GM21786 (cell line): ENCODE results near the gene RSBN1L.

Source experiments
- ATAC-seq: cut with Tn5 transposase; IDR thresholded peaks from one replicate; pipeline ENCODE4 v1.9.1; 2021; ENCODE audit not compliant: unreplicated experiment

Gene RSBN1L

DNA sequence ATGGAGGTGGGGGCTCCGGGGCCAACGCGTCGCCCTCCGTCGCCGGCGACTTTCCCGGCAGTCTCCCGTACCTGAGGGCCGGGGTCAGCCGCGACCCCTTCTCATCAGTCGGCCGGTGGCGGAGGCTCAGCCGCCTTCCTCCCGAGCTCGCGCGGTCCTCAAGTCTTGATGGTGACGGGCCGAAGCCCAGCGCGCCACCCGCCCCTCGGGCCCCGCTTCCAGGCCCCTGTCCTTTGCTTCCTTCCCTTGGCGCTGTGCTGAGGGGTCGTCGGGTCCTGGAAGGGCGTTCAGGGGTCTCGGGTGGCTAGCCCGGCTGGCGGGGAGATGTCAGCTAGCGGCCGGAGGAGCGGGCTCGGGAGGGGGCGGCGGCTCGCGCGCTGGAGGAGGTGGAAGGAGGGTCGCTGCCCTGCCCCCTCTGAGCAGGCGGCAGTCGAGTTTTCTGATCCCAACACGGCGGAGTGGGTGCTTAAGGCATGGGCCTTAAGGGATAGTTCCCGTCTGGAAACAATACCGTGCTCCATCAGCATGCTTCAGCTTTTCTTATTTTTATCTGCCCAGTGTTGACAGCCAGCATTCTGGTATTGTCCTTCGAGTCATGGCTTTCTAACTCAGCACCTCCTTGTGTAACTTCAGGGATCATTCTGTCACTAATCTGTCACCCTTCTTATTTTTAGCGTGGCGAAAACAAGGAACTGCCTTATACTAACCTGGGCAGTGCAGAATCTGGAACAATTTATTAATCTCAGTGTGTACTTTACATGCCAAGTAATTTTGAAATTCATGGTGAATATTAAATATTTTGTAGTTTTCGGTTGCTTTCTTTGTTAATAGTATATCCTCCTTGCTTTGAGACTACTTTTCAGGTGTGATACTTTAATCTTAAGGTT, 103.1 kb downstream of the RSBN1L start:
- ATAC-seq: no peak

DNA sequence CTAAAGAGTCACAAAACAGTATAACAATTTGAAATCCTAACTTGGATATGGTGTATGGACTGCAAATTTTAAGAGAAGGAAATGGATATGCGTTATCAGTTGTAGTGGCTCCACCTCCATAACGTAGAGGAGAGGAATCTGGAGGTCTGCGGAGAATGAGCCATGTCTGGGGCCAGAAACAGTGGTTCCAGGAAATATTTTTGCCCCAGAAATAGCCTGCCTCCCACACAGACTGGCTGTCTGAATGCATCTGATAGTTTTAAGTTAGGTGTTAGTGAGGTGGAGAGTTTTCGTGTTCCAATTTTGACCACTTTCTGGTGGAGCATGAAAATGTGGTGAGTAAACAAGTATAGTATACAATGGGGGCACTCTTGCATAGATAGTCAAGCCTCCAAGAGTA, 103.9 kb downstream of the RSBN1L start:
- ATAC-seq: no peak

DNA sequence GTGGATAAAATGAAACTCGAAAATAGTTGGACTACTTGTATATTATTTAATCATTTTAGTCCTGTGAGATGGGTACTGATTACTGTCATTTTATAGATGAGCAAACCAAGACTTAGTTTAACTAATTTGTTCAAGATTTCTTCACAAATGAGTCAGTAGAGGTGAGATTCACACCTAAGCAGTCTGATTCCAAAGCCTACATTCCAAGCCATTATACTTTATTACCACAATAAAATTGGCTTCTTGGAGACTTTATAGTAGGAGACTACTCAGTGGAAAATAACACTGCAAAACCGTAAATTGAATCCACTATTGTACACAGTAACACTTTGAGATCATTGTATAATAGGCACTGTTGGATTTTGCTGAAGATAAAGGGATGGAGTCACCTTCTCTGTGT, 104.5 kb downstream of the RSBN1L start:
- no peak for ATAC-seq

DNA sequence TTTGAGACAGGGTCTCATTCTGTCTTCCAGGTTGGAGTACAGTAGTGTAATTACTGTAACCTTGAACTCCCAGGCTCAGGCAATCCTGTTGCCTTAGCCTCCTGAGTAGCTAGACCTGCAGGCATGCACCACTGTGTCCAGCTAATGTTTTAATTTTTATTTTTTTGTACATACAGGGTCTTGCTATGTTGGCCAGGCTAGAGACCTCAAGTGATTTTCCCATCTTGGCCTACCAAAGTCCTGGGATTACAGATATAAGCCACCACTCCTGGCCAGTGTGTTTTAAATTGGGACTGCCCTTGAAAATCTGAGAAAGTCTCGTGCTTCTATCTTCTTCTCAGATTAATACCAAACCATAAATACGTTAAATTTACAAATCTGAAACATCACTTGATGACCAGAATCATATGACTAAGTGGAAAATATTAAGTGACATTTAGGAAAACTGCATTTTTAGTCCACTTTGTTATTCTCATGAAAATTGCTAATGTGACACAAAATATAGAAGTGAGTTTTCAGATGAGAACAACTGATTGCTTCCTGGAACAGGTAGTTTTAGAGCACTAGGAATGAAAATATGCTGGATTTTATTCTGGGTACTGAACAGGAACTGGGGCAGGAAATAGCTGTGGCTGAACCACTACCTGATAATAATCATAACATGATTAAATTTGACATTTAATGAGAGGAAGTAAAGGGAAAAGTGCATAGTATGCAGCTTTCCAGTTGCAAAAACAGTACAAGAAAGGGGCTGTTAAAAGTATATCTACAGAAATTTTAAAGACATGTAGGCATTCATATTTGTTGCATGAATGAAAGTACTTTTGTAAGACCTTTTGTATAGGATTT, 106.5 kb downstream of the RSBN1L start:
- ATAC-seq: no peak

DNA sequence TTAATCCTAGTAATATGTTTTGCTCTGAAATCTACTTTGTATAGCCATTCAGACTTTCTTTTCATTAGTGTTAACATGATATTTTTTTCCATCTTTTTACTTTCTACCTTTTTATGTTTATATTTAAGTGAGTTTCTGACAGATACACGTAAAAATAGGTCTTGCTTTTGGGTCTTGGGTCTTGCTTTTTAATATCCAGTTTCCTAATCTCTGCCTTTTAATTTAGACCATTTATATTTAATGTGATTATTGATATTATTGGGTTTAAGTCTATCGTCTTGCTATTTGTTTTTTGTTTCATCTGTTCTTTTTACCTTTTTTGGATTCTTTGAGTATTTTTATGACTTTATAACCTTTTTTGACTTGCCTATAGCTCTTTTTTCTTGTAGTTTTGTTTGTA, 110.2 kb downstream of the RSBN1L start:
- no peak for ATAC-seq

DNA sequence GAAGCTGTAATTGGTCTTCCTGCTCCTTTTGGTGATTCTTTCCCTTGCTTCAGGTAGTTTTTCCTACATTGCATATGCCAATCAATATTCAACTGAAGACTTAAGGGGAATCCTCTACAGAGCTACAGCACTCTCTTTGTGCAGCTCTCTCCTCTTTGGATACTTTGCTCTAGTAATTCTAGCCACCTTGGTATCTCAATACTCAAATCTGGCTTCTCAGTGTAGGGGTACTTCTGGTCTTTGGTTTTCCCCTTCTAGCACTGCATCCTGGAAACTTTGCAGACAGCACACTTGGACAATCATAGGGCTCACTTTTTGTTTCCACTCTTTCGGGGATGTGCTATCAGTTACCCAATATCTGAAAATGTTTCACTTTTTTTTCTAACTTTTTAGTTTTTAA, 112.3 kb downstream of the RSBN1L start:
- no peak for ATAC-seq

DNA sequence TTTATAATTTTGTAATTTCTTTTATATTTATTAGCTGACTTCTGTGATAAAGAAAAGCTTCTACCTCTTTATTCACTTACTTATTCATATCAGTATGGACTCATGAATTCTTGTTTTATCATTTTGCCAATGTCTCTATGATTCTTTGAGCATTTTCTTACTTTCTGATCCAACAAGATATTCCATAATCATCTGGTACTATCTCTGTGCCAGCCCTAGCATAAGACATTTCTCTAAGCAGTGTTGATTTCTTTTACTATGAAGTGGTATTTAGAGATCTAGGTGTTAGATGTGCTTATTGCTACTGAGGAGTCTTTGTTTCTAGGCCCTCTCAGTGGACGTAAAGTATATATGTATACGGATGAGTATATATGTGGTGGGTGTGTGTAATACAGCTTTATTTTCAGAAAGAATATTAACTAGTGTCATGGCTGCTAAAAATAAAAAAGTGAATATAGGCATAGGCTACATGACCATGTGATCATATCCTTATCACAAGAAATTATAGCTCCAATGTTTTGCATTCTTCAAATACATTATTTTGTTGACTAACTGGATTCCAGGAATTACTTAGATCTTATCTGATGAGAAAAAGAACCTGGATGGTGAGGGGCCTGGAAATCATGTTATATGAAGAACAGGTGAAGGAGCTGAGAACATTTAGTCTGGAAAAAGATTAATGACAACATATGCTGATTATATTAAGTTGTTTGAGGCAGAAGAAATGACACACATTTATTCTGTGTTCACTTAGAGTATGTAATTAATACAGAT, 115.4 kb downstream of the RSBN1L start:
- ATAC-seq: no peak

DNA sequence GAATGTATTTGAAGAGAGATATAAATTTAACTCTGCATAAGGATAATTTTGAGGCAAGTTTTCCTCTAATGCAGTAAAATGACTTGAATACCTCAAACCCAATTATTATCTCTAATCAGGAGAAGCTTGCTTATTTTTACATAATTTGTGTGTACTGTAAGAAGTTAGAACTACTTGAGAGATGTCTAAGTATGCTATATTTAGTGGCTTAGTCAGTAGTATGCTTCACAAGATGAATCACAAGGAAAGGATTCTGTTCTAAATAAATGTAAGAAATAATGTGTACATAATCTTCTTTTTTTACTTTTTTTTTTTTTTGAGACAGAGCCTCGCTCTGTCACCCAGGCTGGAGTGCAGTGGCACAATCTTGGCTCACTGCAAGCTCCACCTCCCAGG, 116.0 kb downstream of the RSBN1L start:
- no peak for ATAC-seq

DNA sequence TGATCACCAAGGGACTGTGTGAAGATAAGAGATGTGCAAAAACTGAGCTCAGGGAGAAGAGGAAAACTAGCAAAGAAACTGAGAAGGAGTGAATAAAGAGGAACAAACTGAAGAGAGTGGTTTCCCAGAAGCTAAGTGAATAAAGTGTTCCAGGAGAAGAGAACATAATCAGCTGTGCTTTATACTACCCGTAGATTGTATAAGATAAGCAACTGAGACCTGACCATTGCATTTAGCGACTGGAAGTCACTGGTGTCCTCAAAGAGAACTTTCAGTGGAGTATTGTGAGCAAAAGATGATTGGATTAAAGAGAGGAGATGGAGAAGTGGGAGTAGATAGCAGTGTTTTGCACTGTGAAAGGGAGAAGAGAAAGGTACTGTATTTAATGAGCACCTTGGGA, 116.9 kb downstream of the RSBN1L start:
- no peak for ATAC-seq

DNA sequence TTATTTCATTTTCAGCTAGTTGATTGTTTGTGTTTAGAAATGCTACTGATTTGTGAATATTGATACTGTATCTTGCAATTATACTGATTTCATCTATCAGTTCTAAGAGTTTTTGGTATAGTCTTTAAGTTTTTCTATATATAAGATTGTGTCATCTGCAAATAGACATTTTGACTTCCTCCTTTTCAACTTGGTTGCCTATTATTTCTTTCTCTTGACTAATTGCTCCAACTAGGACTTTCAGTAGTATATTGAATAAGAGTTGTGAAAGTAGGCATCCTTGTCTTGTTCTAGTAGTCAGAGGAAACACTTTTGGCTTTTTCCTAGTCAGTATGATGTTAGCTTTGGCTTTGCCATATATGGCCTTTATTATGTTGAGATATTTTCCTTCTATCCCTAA, 122.8 kb downstream of the RSBN1L start:
- no peak for ATAC-seq

DNA sequence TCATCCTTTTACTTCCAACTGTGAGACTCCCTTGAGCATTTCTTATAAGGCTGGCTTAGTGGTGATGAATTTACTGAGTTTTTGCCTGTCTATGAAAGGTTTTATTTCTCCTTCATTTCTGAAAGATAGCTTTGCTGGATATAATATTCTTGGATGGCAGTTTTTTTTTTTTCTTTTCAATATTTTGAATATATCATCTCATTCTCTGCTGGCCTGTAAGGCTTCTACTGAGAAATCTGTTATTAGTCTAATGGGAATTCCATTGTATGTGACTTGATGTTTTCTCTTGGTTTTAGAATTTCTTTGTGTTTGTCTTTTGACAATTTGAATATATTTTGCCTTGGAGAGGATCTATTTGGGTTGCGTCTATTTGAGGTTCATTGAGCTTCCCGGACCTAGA, 124.7 kb downstream of the RSBN1L start:
- no peak for ATAC-seq

DNA sequence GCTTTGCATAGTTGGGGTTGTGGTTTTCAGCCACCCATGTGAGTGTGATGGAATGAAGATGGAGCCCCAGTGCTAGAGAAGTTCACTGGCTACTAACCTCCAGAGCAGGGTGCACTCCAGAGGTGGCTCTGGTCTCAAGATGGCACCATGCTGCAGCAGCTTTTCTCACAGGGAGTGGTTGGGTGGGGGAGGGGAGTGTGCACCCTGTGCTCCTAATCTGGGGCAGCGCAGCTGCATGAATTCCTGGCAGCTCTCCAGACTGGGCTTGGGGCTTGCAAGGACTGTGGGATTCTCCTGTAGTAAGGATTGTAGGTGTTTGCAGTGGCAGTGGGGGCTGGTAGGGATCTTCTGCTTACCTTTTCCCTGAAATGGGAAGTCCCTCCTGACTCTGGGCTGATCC, 126.0 kb downstream of the RSBN1L start:
- no peak for ATAC-seq

DNA sequence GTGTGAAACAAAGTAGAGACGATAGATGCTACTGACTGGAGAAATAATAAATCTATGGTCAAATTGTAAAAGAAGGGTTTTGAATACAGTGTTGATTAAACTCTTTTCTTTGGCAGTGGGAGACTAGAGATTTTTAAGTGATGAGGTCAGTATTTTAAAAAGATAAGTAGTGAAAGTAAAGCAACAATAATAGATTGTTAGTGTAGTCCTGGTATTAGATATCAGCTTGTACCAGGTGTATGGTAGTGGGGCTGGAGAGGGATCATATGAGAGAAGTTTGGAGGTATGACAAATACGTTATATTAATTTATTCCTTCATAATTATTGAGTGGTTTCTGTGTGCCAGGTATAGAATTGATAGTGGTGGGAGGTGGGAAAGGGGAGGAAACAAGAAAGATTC, 127.5 kb downstream of the RSBN1L start:
- ATAC-seq: peak; percentile 29

DNA sequence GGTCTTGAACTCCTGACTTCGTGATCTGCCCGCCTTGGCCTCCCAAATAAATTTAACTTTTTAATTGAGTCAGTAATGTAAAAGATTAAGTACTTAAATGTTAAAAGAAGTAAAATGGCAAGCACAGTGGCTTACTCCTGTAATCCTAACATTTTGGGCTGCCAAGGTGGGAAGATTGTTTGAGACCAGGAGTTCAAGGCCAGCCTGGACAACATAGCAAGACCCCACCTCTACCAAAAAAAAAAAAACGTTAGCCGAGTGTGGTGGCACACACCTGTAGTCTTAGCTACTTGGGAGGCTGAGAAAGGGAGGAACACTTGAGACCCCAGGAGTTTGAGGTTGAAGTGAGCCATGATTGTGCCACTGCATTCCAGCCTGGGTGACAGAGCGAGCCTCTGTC, 128.4 kb downstream of the RSBN1L start:
- no peak for ATAC-seq

DNA sequence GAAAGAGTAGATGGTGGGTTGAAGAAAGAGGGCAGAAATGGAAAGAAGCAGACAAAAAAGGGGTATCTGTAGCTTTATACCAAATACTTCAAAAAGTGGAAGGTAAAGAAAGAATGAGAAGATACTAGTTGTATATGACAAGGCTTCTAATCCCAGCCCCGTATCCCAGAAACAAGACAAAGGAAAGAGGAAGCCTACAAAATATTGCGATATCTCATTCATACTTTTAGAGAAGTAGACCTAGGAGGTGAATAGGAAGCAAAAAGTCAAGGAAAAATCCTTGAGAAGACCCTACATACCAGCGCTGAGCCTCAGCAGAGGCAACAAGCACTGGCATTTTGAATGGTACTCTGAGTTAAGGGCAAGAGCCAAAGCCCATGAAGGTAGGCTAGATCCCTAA, 128.9 kb downstream of the RSBN1L start:
- no peak for ATAC-seq

DNA sequence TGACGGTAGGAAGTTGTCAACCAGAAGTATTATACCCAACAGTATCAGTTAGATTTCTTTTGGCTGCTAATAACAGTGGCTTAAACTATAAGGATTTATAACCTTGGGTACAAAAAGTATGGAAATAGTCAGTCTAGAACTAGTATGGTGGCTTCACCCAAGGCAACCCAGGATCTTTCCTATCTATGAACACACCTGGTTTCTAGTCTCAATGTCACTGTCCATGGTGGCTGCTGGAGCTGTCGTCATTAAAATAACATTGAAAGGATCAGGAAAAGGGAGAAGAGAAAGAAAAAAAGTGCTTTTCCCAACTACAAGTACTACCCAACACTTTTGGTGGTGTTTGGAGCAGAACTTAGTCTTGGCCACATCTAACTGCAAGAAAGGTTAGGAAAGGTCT, 130.0 kb downstream of the RSBN1L start:
- ATAC-seq: no peak

DNA sequence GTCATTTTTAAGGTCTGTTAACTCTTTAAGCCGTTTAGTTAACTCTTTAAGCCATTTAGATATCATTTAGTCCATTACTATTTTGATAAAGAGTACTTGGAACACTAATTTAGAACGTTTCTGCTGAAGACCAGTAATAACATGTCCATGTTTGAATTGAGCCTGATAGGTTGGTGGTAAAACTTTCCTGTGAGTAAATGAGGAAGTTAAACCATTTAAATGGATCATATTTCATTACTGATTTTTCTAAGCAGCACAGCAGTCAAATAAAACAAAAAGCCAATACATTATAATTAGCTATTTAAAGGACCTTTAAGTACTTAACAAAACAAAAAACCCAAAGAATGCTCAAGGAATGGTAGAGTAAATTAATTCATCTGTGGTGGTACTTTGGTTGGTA, 131.7 kb downstream of the RSBN1L start:
- ATAC-seq: no peak

DNA sequence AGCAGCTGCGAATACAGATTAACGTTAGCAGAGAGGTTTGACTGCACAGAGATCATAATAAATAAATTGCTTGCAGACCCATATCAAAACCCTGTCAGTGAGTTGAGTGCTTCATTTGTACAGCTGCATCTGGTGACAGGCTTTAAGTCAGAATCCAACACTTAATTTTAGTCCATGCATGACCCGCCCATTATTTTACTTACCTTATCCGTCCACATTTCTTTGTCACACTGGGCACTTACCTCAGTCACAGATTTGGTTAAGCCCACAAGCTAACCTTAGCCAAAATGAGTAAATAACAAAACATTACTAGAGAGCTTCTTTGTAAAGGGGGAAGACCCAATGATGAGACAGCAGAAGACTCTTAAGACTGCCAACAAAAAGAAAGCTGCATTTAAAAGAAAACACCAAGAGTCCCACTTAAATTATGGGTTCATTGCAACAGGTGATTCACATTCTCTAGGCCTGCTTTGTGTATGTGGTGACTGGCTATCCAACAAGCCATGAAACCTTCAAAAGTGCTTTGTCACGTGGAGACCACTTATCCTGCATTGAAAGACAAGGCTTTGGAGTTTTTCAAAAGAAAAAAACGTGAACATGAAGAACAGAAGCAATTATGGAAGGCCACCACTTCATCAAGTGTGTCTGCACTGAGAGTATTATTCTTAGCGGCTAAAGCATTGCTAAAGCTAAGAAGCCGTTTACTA, 134.5 kb downstream of the RSBN1L start:
- ATAC-seq: no peak

DNA sequence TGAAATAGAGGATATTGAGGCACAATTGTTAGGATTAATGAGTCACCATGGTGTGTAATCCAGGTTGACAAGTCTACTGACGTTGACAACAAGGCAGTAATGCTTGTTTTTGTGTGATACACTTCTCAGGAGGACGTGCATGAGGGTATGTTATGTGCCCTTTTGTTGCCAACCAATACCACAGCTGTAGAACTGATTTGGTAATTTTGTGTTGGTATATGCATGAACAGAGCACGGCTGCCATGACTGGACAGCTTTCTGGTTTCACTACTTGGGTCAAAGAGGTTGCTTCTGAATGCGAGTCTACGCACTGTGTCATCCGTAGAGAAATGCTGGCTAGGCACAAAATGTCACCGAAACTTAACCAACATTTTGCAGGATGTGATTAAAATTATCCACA, 135.2 kb downstream of the RSBN1L start:
- ATAC-seq: no peak

DNA sequence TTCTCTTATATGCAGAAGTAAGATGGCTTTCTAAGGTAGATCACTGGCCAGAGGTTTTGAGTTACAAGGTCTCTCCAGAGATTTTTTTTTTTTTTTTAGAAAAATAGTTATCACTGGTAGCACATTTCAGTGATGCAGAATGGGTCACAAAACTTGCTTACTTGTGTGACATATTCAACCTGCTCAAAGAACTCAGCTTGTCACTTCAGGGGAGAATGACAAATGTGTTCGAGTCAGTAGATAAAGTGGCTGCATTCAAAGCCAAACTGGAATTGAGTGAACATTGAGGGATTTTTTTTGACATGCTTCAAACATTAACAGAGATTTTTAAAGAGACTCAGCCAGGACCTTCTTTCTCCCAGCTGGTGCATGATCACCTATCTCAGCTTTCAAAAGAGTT, 135.7 kb downstream of the RSBN1L start:
- no peak for ATAC-seq
